Testis (tissue), 2 donors: ENCODE data around the gene RCBTB1.

Experiments
- POLR2A ChIP-seq: fragments of 450-650 bp; IDR thresholded peaks from one replicate; pipeline ENCODE4 v1.6.1; 2017; ENCODE audit warnings: antibody characterized with exemption, mild to moderate bottlenecking, moderate library complexity
- TF ChIP-seq, protein P1 (sequence below), 3 experiments: fragments of 450-650 bp in 2 of 3; fragments of 200-600 bp in 1 of 3; sonication (generic) in 1 of 3; IDR thresholded peaks; one replicate each; pipeline ENCODE4 v1.5.1; 2016 to 2019; ENCODE audit warnings: antibody characterized with exemption in 3 of 3, mild to moderate bottlenecking in 2 of 3, moderate library complexity in 1 of 3

DNA sequence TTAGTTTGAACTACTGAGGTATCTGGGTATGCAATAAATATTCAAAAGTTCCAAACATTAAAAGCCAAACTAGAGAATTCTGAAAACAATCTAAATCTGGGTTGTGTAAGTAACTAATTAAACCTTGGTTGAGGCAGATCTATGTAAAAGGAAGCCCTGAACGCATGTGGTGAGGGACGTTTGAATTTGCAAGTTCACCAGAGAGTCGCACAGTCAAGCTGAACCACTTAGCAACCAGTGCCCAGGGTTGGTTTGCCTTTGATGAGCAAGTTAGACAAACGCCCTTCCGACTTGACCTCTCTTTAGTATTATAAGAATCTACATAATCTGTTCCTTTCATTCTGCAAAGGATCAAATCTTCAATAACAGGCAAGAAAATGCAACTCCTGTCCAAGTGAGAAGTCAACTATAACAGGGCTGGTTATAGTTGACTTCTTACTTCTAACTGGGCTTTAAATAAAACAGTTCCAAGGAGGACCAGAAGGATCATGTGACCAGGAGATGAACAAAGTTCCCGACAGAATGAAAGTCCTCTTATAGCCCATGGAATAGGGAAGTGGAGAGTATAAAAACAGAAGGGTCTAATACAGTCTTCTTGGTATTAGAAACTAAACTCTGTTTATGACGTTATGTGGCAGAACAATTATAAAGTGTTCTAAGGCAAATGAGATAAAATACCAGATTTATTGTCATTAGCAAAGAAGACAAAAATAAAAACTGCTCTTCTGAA lies 49.0 kb downstream of the RCBTB1 start:
- TF ChIP-seq, protein P1, sequence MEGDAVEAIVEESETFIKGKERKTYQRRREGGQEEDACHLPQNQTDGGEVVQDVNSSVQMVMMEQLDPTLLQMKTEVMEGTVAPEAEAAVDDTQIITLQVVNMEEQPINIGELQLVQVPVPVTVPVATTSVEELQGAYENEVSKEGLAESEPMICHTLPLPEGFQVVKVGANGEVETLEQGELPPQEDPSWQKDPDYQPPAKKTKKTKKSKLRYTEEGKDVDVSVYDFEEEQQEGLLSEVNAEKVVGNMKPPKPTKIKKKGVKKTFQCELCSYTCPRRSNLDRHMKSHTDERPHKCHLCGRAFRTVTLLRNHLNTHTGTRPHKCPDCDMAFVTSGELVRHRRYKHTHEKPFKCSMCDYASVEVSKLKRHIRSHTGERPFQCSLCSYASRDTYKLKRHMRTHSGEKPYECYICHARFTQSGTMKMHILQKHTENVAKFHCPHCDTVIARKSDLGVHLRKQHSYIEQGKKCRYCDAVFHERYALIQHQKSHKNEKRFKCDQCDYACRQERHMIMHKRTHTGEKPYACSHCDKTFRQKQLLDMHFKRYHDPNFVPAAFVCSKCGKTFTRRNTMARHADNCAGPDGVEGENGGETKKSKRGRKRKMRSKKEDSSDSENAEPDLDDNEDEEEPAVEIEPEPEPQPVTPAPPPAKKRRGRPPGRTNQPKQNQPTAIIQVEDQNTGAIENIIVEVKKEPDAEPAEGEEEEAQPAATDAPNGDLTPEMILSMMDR (IDR thresholded peaks at IDR 0.05), result no peak
- TF ChIP-seq POLR2A, result no peak
